ENCODE results near the gene VAMP1.
A peak's percentile ranks its signal among the peaks of the same experiment; 100 is the strongest.
"Not testable (repeated sequence)": the region's sequence is repeated elsewhere in the genome, so short reads cannot be mapped to it uniquely, and the experiment has no call there.

The VAMP1 gene

DNA sequence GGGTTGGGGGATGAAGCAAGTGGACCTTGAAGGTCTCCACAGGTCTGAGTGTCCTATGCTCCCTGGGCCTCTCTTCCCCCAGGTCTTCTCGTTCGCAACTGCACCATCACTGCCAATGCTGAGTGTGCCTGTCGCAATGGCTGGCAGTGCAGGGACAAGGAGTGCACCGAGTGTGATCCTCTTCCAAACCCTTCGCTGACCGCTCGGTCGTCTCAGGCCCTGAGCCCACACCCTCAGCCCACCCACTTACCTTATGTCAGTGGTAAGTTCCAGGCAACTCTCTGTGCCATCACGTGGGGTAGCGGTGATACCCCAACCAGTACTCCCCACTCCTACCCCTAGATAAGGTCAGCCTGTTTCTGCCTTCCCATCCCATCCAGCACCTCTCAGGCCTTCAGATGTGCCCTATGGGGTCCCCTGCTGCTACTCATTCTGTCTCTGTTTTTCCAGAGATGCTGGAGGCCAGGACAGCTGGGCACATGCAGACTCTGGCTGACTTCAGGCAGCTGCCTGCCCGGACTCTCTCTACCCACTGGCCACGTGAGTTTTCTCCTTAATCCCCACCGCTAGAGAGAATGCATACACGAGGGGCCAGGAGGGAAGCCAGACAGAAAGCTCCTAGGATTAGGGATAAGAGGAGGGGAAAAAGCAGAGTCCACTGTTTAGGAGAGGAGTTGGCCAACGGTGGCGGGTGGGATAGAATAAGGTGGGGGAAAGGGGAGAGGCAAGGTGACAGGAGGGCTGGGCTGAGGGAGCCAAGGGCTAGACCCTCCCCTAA, 20.2 kb downstream of the VAMP1 start:
- DNase-seq, result no peak

DNA sequence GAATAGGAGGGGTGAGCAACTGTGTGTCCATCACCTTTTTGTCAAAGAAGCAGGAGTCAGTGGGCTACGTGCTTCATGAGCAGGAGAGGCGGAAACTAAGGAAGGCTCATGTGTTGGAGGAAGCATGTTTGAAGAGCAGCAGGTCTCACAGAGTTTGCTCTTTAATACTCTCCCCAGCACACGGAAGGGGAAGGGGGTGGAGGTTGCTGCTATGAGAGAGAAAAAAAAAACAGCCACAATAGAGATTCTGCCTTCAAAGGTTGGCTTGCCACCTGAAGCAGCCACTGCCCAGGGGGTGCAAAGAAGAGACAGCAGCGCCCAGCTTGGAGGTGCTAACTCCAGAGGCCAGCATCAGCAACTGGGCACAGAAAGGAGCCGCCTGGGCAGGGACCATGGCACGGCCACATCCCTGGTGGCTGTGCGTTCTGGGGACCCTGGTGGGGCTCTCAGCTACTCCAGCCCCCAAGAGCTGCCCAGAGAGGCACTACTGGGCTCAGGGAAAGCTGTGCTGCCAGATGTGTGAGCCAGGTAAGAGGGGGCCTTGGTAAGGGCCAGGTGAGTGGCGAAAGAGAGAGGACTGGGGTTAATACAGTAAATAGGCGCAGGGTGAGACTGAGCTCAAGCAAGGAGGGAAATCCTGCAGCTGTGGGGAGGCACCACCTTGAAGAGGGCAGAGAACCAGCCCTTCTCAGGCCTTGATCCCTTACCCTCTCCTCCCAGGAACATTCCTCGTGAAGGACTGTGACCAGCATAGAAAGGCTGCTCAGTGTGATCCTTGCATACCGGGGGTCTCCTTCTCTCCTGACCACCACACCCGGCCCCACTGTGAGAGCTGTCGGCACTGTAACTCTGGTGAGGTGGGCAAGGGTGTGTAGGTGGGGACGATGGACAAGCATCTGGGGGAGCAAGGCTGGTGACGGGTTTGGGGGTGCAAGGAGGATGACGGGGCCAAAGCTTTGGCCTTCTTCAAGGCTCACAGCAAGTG, 25.5 kb downstream of the VAMP1 start, which contains the start of gene CD27:
TSS of gene CD27 (plus strand) at position 252 of the 985 bp plus-strand sequence. CDS start at position 393, 141 bp downstream.
- DNase-seq, result no peak

DNA sequence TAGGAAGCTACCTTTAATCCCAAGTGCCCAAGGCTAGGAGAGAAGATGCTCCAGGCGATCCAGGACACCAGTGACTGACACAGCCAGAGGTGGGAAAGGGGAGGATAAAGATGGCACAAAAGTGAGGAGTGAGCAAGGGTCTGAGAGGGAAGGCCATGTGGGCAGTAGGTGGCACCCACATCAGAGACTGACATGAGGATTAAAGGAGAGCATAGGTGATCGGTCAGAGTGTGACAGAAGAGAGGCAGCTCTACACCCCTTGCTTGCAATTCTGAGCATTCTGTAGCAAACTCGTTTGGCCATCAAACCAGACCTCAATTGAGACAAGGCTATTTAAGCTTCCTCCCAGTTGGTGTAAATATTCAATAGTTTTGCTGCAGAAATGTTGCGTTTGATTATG, 26.4 kb downstream of the VAMP1 start:
- no peak for DNase-seq

DNA sequence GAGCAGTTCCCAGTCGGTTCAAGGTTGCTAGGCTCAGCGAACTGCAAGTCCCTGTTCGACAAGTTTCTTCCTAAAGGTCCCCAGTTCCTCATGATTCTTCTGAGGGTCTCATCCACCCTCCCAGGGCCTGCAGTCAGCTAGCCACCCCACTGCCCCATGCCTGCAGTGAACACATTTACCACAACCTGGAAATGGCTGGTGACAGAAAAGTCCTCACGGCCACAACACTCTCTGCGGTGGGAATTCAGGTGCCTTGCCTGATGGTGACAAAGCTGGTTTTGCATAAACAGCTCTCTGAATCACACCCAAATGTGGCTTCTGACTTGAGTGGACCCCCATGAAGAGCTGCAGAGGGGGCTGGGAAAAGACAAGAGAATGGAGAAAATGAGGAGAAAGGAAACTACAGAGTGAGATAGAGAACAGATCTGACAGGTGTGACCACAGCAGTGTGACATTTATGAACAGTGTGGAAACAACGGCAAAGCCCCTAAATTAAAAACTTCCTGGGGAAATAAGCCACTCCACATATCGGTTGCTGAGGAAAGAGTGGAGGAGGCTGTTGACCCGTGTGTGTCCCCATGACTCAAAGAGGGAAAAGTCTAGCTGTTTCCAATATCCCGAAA, 27.0 kb downstream of the VAMP1 start:
- DNase-seq, result peak; percentile 77

DNA sequence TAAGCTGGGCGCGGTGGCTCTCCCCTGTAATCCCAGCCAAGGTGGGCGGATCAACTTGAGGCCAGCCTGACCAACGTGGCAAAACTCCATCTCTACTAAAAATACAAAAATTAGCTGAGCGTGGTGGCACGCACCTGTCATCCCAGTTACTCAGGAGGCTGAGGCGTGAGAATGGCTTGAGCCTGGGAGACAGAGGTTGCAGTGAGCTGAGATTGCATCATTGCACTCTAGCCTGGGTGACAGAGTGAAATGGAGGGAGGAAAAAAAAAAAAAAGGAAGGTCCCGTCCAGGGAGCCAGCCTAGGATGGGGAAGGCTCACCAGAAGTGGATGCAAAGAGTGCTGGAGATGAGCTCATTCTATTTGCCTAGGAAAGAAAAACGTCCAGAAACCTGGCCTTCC, 27.6 kb downstream of the VAMP1 start:
- no peak for DNase-seq

DNA sequence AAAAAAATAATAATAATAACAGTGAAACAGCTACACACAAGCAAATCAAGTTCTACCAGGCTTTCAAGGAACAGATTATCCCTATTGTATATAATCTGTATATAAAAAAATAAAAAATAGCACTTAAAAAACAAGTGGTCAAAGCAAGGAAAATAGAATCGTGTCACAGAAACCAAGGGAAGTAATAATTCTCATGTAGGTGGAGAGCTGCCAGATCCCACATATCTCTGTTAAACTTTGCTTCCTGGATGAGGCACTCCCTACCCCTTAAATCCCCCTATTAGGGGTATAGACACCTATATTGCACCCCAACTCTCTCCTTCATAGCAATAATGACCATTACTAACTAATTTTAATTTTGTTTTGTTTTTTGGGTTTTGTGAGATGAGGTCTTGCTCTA, 30.1 kb downstream of the VAMP1 start:
- no peak for DNase-seq

DNA sequence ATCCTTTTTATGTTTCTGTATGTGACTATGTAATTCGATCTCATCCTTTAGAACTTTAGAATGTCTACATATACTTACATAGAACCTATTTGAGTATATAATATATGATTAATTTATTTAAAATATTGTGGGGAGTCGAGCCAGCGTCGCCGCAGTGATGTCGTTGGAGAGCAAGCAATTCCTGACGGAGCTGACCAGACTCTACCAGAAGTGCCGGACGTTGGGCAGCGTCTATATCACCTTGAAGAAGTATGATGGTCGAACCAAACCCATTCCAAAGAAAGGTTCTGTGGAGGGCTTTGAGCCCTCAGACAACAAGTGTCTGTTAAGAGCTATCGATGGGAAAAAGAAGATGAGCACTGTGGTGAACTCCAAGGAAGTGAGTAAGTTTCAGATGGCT, 32.1 kb downstream of the VAMP1 start:
- DNase-seq, result no peak

DNA sequence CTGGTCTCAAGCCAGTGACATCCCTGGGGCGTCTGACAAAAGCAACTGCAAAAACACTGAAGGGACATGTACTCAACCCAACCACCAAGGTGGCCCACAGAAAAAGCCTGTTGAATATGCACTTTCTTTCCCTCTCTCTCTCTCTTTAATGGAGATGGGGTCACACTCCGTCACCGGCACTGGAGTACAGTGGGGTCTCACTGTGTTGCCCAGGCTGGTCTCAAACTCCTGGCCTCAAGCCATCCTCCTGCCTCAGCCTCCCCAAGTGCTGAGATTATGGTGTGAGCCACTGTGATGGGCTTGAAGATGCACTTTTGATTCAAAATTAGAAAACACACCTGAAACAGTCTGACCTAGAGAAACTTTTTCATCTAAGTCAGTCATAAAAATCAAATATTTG, 32.9 kb downstream of the VAMP1 start:
- no peak for DNase-seq

DNA sequence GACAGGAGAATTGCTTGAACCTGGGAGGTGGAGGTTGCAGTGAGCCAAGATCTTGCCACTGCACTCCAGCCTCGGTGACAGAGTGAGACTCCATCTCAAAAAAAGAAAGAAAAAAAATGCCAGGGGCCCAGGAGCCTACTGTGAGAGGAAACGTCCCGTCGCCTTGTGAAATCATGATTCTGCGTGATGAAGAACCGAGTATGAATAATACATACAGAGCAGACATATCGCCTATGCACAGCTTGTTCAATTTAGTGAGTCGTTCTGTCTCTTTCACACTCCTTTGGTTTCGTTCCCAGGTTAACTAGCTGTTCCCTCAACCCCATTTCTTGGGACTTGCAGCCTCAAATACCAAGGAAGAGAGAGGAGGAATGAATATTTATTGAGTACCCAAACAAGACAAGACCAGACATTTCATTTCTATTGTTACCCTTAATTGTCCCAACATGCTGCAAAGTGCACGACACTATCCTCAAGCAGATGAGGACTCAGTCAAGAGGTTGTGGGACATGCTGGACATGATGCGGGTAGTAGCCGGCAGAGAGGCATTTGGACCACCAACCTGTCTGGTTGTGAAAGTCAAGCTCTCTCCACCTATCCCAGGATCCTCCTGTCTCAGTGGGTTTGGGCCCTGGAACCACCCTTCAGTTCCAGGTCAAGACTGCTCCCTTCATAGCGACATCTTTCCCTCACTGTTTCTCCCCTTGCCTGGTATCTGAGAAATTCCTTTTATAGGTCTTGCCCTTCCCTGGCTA, 34.3 kb downstream of the VAMP1 start:
- DNase-seq, result no peak

DNA sequence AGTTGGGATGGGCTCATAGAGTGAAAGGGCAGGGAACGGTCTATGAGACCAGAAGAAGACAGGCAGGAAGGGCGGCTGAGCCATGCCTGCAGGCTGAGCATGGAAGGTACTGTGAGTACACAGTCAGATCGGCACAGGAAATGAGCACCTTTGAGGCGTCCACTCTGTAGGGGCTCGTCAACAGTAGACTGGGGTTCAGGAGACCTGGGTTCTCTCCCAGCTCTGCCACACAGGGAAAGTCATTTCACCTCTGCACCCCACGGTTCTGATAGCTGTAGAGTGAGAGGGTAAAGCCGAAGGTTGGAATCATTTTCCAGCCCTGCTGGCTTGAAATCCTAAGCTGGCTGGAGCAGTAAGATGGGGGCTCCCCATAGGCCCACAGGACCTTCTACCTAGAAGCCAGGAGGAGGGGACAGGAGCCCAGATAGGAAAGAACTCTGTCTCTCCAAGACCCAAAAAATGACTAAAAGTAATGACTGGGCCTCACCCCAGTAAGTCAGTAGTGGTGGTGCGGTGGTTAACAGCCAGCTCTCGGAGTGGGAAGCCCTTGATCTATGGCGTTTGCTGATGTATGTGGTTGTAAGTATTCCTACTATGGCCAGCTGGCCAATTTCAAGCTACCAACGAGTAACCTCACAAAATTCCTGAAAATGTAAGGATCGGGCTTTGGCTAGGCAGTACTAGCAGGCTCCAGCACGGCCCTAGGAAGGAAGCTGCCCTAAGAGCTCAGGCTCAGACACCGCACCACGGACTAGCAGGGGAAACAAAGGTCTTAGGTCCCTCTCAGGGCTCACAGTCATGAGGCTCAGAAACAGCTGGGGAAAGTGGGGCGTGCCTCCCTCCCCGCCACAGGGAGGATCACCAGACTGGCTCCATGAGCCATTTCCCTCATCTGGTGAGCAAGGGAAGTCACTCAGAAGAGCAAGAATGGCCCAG, 36.0 kb downstream of the VAMP1 start:
- DNase-seq, result peak; percentile 62

DNA sequence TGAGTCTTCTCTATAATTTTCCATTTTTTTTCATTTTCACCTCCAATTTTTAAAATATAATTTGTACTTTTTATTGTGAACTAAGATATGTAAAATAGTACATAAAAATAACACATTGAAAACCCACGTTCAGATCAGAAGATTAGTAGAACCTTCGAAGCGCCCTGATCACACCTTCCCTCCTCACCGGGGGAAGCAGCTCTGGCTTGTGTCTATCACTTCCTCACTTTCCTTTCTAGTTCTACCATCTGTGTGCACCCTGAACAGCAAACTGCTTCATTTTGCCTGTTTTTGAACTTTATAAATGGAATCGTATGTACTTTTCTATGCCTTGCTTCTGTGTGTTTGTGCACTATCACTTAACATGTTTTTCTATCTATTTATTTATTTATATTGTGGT, 37.5 kb downstream of the VAMP1 start:
- DNase-seq, result no peak

DNA sequence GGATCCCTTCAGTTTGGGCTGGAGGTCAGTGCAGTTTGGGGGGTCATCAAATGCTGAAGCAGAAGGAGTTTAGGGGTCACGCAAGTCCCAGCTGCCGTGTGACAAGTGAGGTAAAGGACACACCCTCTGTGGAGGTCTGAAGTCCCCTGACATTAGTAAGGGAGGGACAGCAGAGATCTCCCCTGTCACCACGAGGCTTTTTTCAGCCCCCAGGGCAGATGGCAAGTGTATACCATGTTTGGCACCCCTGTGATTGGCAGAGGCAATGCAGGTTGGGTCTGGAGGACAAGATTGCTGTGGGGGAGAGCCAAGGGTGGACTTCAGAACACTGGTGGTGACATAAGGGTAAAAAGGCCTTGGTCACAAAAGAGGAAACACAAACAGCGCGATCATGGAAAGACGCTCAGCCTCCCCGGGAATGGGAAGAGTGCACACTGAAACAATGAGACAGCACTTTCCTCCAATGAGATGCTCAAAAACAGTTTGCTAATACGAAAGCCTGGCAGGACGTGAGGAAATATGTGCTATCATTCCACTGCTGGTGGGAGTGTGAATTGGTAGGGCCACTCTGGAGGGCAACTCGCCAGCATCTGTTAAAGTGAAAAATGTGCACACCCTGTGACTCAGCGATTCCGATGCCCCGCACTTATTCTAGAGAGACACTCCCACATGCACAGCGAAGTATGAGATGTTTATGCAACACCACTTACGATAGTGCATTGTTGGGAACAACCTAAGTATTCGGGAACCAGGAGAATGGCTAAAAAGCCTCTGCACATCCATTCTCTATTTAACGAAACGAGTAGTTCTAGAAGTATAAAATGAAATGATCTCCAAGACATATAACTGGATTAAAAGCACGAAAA, 40.1 kb downstream of the VAMP1 start:
- DNase-seq, result peak; percentile 69

DNA sequence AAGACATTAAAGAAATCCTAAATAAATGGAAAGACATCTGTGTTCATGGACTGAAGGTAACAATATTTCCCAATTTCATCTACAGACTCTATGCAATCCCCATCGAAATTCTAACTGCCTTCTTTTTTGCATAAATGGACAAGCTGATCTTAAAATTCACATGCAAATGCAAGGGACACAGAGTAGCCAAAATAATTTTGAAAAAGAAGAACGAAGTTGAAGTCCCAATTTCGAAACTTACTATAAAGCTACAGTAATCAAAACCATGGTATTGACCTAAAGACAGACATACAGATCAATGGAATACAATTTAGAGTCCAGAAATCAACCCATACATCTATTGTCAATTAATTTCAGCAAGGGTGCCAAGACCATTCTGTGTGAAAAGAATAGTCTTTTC, 42.2 kb downstream of the VAMP1 start:
- no peak for DNase-seq

DNA sequence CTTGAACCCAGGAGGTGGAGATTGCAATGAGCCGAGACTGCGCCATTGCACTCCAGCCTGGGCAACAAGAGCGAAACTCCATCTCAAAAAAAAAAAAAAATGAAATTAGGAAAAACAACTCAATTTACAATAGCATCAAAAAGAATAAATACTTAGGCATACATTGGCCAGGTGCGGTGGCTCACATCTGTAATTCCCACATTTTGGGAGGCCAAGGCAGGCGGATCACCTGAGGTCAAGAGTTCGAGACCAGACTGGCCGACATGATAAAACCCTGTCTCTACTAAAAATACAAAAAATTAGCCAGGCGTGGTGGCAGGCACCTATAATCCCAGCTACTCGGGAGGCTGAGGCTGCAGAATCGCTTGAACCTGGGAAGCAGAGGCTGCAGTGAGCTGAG, 42.7 kb downstream of the VAMP1 start:
- not testable (repeated sequence) for DNase-seq

DNA sequence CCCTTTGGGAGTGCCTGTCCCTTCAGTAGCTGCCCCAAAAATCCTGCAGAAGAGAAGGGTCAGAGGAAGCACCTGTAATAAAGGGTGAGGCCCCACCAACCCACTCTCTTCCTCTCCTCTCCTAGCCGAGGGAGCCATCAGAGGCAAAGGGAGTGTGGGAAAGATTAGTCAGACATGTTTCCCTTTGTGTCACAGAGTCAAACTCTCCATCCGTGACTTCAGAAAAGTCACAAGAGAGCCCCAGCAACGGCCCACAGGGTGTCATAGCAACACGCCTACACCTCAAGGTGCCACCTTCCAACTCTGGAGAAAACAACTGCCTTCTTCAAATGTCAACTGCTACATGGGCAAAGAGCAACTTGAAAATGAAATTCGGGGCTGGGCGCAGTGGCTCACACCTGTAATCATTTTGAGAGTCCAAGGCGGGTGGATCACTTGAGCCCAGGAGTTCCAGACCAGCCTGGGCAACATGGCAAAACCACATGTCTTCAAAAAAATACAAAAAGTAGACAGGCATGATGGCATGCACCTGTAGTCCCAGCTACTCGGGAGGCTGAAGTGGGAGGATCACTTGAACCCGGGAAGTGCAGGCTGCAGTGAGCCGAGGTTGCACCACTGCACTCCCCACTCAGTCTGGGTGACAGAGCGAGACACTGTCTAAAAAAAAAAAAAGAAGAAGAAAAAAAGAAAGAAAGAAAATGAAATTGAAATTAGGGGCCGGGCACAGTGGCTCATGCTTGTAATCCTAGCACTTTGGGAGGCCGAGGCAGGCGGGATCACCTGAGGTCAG, 43.4 kb downstream of the VAMP1 start:
- DNase-seq, result peak; percentile 96

DNA sequence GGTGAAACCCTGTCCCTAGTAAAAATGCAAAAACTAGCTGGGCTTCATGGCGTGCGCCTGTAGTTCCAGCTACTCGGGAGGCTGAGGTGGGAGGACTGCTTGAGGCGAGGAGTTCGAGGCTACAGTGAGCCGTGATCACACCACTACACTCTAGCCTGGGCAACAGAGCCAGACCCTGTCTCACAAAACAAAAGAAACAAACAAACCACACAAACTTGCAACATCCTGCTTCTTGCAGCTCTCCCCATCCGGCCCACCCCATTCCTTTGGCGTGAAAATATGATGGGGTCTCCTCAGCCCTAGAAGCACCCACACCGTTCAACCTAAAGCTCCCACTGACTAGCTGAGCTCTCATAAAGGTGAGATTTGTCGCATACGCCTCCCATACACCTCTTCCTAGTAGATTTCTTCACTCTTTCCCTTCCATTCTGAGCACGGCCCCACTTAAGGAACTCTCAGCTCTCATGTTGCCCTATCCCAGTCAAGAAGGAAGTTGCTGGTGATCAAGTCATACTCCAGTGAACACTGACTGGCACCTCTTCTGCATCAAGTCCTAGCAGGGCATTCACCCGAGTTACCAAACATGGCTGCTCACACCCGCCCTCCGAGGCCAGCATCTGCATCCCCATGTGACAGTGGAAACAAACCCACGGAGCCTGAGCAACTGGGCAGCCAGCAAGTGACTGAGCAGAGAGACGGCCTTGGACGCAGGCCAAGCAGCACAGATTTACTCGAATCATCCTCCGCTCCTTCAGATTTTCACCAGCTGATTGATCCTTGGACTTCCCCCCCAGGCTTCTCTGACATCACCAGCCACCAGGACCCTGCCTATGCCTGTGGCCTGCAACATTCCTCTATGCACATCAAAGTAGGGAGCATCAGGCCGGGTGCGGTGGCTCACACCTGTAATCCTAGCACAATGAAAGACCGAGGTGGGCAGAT, 44.6 kb downstream of the VAMP1 start:
- peak; percentile 45 for DNase-seq

DNA sequence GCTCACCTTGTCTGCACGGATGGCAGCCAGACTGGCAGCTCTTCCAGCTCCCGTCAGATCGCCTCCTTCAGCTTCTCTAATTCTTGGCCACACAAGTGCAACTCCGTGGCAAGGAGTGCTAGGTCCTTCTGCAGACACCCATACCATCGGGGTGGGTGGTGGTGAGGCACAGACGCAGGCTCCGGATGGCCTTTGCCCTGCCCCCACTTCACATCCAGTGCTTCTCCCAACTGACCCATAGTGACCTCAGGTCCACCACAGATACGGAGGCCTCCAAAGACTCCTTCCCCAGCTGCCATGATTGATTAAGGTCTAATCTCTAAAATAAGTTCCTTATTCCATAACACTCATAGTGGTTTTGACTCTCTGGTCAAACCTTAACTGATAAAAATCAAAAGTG, 45.6 kb downstream of the VAMP1 start:
- no peak for DNase-seq

DNA sequence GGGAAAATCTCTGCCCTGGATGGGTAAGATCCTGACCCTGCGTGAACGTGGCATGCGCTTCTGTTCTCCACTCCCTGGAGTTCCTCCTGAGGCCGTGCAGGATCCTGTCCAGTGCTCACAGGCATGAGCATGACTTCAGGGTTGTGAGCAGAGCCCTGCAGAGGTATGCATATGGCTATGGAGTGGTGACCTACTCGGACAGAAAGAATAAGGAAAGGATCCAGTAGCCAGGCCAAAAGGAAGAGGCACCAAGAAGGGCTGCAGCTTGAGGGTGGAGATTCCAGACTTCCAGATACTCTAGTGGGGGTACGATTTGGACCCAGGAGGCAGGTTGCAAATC, 46.5 kb downstream of the VAMP1 start:
- no peak for DNase-seq
